Dedifferentiated amniotic fluid mesenchymal stem cell (primary cell): ENCODE data around the gene MACROH2A1.
A peak's percentile ranks its signal among the peaks of the same experiment; 100 is the strongest.

Experiments used
- DNase-seq: peaks from one replicate; pipeline ENCODE4 v3.0.0-alpha.2; 2016; ENCODE audit errors: extremely low spot score

The MACROH2A1 gene

DNA sequence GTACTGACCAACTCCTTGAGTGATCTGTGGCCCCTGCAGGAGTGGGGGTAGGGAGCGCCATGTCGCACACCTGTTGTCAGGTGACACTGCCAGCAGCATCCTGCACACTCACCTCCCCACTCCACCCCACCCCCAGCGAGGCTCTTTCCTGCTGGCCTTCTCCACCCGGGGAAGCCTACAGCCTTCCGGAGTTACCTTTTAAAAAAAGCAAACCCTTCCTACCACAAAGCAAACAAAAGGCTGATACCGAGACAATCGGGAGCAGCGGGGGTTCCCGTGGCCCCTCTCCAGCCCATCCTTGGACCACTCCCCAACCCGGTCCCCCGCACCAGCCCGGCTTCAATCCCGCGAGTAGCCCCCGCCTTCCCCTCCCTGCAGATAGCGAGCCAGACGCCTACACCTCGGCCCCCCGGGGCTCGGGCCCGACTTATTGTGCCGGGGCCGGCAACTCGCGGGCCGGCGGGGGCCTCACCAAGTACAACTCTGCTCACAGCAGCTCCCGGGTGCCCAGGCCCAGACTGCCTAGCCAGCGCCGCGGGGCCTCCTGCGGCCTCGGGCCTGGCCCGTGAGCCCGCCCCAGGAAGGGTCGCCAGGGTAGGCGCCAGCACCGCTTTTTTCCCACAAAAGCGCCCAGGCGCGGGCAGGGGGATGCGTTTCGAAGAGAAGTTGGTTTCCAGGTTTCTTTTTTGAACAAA, 724 bp downstream of the MACROH2A1 start:
- DNase-seq = no peak

DNA sequence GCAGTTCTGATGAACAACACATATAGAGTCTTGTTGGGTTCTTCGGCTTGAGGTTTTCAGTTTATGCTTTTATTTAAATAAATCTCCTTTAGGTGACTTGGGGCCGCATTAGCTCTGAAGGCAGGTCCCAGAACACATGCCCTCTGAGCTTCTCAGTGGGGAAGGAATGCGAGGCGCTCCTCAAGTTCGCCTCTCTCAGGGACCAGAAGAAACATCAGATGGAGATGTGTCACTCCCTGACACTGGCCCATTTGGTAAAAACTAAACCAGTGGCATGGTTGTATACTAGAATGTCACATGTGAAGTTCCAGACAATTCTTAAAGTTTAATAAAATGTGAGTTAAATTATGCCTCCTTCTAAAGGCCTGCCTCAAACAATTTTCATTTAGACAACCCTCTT, 1.9 kb downstream of the MACROH2A1 start:
- no peak for DNase-seq

DNA sequence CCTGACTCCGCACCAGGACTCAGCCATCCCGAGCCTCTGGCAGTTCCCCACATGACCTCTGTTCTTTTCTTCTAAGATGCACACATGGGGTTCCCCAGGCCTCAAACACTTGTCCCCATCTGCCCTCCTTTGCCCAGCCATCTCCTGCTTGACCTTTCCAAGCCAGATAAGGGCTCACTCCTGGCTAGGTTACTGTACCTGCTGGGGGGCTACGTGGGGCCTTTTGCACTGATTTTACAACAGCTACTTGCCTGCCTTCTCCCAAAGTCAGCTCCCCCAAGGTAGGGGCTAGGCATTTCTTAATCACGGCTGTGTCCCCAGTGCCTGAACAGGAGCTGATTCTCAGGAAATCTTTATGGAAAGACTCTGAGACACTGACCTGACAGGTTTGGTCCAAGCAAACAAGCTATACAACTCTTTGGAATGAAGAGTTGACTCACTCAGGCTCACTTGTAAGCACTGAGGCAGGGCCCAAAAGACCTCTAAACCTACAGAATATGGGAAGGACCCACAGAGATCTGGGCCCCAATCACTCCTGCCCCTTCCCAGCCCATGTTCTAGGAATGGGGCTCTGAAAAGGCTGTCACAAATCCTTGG, 2.5 kb downstream of the MACROH2A1 start:
- no peak for DNase-seq

DNA sequence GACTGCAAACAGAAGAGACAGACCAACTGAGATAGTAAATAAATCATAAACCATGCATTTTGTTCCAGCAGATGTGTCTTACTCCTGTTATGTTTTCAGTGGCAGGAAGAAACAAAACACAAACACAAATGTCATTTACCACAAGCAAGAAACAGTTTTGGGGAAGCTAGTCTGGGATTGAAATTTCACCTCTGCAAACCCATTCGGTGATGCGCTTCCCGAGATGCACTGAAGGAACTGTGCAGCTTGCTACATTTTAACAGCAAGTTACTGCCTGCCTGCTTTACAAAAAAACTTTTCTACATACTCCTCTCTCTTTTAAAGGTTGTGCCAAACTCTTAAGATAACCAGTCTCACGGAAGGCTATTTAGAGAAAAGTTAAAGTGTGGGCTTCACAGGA, 3.2 kb downstream of the MACROH2A1 start:
- no peak for DNase-seq

DNA sequence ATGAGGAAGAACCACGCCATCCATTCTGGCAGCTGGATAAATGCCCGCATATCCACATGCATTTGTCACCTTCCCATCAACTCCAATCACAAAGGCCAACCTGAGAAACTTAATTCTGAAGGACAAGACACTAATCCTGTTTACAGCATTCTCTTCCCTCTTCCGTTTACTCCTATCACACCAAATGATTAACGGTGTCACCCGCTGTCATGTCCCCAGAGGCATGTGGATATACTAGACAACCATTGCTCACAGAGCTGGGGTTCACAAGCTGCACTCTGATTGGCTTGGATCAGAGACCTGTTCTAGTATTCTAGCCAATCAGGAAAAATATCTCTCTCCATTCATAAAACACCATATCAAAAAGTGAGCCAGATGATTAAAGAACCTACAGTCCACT, 3.6 kb downstream of the MACROH2A1 start:
- no peak for DNase-seq

DNA sequence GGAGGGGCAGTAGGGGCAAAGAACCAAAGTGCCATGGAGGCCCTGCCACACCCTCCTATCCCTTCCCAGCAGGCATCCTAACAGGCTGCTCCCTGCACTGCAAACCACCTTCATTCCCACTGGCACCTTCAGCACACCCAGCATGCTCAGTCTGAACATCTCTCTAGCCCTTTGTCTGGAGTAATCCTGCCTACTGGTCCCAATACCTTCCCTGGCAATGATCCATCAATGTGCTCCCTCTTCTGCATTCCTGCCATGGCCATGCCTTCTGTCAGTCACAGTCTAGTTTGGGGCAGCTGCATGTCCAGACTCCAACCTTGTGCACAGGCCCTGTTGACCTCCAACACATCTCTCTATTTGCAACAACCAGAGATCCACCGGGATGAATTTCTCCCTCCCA, 4.9 kb downstream of the MACROH2A1 start:
- no peak for DNase-seq

DNA sequence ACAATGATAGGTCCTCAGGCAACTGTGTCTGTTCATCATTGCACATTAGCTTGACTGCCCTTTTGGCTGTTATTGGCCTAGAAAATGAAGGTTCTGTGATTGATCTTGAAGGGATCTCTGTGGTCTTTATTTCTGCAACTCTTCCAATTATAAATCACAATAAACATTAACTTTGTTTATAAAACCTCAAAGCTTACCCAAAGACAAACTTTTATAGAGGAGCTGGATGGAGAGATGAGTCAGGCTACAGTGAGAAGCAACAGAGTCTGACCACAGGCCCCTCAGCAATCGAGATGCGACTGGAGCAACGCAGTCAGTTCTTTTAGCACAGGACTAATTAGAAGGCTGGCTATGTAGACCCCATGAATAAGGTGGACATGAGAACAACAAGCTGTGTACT, 5.3 kb downstream of the MACROH2A1 start:
- no peak for DNase-seq

DNA sequence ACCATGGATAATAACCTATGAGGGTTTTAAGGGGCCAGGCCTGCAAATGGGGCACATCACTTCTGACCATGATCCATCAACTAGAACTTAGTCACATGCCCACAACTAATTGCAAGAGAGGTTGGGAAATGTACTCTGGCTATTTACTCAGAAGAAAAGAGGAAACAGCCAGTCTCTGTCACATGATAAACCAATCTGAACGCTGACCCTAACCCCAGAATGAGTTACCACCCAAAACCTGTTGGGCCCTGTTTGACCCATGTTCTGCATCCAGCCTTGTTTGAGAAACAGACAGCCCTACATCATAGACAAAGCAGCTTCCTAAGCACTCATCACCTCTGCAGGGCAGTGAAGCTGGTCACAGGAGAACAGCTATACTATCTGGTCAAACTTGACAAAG, 5.8 kb downstream of the MACROH2A1 start:
- no peak for DNase-seq

DNA sequence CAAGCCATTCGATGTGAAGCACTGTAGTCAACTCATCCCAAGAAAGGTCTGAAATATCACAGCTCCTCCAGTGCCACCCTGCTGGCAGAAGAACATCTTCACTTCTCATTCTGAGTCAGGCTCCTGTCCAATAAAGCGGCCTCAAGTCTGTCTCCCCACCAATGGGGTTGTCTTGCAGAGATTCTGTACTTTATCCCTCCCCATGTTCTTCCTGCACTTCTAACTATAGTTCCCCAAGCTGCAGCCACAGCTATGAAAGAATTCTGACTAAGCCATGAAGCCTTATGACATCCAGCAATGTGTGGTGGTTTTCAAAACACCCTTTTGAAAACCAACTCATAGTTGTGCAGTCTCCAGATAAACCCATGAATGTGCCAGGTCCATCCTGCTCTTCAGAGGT, 6.8 kb downstream of the MACROH2A1 start:
- peak; percentile 46 for DNase-seq

DNA sequence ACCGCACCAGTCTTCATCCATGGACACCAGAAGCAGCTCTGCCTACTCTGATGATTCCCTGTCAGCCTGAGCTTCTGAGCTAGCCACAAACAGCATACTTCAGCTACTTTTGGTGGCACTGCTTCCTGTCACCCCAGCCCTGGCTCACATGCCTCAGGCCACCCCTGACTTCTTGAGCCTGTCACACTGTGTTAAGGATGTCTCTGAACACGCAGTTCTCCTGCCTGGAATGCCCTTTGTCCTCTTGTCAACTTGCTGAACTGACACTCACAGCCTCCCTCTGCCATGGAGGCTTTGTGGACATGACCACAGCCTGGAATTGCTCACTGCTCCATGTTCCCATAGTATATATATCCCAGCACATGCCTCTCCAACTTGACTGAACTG, 7.2 kb downstream of the MACROH2A1 start:
- no peak for DNase-seq

DNA sequence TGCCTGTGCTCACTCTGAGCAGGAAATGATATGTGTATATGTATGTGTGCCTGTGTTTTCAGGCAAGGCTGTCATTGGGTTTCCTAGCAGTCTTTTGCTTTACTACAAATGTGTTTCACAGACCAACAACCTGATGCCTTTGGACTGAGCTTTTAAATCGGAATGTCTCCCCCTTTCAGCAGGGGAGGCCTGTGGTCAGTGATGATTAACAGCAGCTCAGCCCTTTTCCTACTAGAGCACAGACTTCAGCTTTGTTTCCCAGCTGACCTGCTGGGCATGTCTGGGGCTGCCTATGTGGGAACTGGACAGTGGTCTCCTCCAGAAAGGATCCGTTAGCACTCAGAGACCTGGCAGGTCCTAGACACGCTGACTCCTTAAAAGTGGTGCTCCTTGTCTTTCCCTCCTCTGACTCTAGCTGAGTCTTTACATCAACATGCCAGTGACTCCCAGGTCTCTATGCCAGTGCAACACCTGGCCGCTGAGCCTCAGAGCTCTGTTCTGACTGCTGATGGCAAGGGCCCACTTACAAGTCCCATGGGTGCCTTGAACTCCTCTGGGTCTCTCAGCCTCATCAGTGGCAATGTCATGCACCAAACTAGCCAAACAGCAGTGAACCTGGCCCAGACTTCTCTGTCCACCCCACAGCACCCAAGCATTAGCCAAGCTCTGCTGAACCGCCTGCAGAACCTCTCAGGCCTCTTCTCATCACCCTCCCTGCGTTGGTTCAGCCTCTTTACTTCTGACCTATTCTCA, 7.7 kb downstream of the MACROH2A1 start:
- peak; percentile 71 for DNase-seq

DNA sequence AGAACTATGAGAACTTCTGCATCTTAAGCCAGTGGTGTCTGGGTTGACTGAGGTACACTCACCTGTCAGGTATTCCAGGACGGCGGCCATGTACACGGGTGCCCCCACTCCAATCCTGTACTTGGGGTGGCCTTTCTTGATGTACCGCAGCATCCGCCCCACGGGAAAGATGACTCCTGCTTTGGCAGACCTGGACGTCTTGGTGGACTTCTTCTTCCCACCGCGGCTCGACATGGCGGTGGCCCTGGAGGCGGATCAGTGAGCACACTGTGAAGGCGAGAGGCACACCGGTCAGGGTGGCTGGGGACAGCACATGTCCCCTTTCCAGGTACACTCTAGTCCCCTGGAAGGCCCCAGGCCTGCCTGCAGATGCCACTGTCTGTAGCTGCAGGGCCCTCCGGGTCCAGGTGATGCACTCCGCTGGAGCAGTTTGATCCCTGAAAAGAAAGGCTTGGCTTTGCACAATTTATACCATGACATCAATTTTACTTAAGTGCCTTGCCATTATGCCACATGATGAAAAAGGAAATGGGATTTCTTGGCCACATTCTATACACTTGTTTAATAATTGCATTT, 10.1 kb downstream of the MACROH2A1 start:
- no peak for DNase-seq

DNA sequence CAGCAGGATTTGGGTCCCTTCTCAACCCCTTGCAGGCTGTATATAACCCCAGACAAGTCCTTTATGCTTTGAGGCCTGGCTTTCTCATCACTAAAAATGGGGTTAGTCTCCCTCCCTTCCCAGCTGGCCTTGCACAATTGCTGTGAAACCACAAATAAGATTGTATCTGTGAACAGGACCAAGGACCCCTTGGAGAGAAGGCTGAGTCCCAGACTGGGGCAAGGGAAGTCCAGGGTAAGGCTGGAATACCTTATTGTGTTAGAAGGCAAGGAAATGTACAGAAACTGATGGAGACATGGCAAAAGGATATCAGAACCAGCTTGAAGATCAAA, 11.4 kb downstream of the MACROH2A1 start:
- DNase-seq = no peak

DNA sequence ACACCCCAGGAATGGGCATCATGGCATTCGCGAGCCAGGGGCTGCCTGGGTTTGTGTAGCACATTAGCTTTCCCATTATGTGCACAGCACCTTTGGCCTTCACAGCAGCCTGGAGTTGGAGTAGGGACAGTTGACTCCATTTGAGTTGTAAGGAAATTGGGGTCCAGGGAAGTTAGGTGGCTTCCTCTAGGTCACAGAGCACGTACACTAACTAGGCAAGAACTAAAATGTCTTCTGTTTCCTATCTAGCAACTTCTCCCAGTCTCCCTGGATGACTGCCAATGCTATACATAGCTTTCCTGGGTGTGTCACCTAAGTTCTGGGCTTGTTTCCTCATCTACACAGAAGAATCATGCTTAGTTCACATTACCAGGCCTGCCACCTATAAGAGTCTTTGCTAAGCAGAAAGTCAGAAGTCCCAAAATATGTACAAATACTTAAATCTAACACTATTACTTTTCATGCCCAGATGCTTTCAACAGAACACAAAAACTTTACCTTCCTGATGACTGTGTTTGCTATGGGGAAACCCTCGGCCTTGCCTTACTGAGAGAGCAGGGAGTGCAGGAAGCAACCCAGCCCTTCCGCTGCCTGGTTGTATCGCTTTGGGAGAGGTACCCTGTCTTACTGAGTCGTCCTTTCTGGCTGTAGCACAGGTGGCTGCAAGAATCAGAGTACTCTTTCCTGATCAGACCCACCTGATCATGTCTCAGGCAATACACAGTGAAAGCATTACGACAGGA, 12.0 kb downstream of the MACROH2A1 start:
- DNase-seq = peak; percentile 90

DNA sequence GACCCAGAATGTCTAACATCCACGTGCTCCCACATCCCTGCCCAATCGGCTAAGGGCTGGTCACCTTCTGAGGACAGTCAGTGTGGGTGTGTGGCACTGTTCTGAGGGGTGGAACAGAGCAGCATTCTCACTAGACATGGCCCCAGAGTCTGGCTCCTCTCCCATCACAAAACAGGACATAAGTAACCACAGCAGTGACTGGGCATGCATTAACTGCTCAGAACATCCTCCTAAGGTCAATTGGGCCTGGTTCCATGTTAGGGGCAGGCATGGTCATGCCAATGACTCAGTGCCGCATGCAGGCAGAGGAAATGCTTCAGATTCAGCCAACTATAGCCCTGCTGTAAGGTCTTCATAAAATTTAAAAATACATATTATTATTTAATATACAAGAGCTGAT, 12.9 kb downstream of the MACROH2A1 start:
- no peak for DNase-seq

DNA sequence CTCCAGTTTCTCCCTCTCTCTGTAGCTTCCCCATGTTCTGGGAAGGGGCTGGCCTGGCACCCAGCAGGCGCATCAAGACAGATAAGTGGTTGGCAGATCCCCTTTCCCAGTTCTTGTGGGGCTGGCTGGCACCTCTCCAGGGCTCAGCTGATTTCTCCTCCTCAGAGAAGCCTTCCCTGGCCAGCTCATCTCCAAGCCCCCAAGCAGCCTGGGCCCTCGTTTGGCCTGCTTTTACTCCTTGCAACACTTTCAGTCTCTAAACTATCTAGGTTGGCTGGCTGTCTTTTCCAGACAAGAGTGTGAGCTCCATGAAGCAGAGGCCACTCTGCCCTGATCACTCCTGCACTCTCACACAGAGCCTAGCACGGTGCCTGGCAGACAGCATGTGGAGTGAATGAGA, 13.5 kb downstream of the MACROH2A1 start:
- no peak for DNase-seq

DNA sequence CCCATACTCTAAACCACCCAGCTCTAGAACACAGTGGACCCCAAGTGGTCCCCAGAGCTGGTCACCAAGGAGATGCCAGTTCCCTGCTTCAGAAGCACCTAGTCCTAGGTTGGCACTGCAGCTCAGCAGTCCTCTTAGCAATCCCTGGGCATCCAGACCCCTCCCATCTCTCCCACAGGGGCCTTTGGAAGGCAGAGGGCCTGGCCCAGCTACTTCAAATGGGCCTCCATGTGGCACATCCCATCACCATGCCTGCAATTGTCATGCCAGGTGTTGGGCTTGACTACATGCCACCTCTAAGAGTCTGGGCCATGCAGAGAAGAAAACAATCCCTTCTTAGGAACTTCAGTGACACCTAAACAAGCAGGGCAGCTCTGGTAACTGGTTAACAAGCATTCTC, 14.1 kb downstream of the MACROH2A1 start:
- no peak for DNase-seq

DNA sequence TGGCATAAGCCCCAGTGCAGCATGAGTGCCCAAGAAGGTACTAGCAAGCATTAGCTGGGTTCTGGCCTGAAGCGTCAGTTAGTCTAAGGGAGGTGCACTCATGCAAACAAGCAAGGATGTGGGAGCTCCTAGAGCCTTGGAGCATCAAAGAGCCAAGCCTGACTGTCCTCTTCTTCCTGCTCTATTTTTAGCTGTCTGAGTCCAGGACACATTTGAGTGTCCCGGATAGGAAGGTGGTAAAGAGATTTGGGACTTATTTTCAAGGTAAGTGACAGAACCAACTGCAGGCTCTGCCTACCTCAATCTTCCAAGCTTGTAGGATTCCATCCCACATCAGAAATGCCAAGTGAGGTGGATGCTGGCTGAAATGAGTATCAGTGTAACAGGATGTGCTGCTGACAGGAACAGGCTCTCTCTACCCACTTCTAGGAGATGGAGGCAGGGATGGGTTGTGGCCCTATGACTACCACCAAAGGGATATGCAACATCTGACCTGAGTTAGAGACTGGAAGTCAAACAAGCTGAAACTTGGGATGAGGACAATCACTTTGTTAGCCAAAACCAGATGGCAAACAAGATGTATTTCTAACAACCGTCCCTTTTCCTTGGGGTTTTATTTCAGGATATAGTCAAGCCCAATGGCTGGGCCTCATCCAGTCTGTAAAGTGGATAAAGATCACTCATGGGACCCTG, 15.1 kb downstream of the MACROH2A1 start:
- DNase-seq = no peak

DNA sequence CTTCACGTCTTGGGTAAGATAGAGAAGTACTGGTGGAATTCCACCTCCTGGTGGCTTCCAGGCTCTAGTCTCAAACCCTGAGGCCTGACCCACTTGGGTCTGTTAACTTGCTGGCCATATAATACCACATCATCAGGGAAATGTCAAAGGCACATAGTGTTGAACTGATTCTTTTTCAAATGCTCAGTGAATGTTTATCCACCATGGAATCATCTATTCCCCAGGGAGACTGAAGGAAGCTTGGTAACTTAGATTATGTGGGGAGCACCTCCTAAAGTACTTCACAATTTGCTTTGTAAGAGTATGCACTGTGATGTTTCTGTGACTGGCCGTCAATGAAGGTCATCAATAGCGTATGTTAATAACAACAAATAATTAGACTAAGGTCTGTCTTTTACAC, 16.1 kb downstream of the MACROH2A1 start:
- no peak for DNase-seq

DNA sequence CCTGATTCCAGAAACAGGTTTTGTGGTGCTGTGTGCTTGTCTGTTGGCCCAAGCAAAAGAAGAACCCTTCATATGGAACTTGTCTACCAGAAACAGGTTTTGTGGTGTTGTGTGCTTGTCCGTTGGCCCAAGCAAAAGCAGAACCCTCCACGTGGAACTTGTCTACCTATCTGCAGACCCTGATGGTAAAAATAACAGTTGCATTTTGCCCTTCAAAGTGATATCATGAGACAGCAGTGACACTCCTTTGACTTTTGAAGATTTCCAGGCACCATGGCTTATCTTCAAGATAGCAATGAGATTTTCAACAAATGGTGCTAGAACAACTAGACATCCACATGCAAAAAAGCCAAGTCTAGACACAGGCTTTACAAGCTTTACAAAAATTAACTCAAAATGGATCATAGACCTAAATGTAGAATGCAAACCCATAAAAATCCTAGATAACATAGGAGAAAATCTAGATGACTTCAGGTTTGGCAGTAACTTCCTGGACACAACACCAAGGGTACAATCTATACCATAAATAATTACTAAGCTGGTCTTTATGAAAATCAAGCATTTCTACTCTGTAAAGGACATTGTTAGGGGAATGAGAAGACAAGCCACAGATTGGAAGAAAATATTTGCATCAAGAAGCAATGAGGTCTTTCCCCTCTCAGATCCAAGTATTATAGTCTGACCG, 16.8 kb downstream of the MACROH2A1 start:
- DNase-seq = no peak

DNA sequence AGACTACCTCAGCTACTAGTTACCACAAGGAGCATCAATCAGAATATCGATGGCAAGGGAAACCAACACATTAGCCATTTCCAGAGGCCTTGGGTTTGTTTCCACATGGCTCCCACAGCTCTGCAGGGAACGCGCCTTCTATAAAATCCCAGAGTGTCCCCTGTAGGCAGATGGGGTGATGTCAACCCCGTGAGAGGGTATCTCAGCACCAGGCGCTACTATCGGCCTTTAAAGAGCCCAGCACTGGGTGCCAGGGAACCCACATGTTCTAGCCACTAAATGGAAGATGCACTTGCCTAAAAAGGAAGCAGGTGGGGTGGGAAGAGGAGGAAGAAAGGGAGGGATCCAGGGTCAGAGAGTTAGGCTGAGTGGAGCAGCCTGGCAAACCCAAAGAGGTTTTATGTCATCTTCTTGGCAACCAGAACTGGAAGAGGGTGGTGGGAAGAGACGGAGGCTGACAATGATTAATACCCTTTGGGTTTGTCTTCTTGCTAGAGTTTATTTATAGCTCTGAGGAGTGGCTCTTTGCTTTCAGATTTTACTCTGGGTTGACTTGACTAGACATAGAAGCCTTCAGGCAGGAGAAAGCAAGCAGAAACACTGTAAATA, 19.9 kb downstream of the MACROH2A1 start:
- DNase-seq = no peak
